T-cell (primary cell): ENCODE measurements around the gene TPP2. TPM values are rescaled to one million over a fixed set of nuclear protein-coding genes. Genes with fewer than 3 reads are reported as not detected.

Experiments
- ATAC-seq, 4 experiments: fragments of 200-7000 bp in 3 of 4; fragments of 150-1000 bp in 1 of 4; cut with Tn5 transposase; replicated peaks in 1 of 4; 1 replicate in 3 of 4; 2 replicates in 1 of 4; pipeline ENCODE4 v1.10.0; 2021; ENCODE audit warnings: moderate library complexity in 3 of 4, mild to moderate bottlenecking in 2 of 4, moderate number of reproducible peaks in 1 of 4
- CTCF ChIA-PET, 2 donors: fragments of 300-600 bp; sonication (Branson Sonifier 250); formaldehyde crosslinking; loops; one replicate each; lab custom pipeline; 2022; ENCODE audit warnings: antibody characterized with exemption in 2 of 2; lab: Charles Lee
- POLR2A ChIA-PET, 2 donors: fragments of 300-600 bp; sonication (Branson Sonifier 250); formaldehyde crosslinking; loops; one replicate each; lab custom pipeline; 2022; ENCODE audit warnings: antibody characterized with exemption in 2 of 2; lab: Charles Lee
- DNase-seq, 35 experiments: peaks; one replicate each; pipeline versions ENCODE4 v3.0.0 to v3.0.0-alpha.2; 2013 to 2023
- H3K27ac ChIP-seq: one replicate; pipeline ENCODE4 v1.5.1; 2013; ENCODE audit warnings: low read length
- H3K27me3 ChIP-seq, 2 experiments: replicated peaks in 1 of 2; 1 replicate in 1 of 2; 2 replicates in 1 of 2; pipeline versions ENCODE4 v1.6.1 to v1.7.0; 2013; ENCODE audit warnings: low read length in 1 of 2, mixed read lengths in 1 of 2; ENCODE audit not compliant: control insufficient read depth in 2 of 2, insufficient read depth in 2 of 2; ENCODE audit errors: extremely low read depth in 1 of 2
- H3K36me3 ChIP-seq, 2 donors: 1 replicate in 1 of 2; 2 replicates in 1 of 2; pipeline versions ENCODE4 v1.6.1 to v1.7.0; 2013; ENCODE audit warnings: low read length in 1 of 2; ENCODE audit not compliant: control insufficient read depth in 2 of 2, insufficient read depth in 1 of 2; ENCODE audit errors: extremely low read depth in 1 of 2
- H3K4me1 ChIP-seq, 2 experiments: 1 replicate in 1 of 2; 2 replicates in 1 of 2; pipeline versions ENCODE4 v1.6.1 to v1.7.0; 2013; ENCODE audit warnings: low read length in 2 of 2, mixed read lengths in 1 of 2; ENCODE audit not compliant: insufficient read depth in 2 of 2, control insufficient read depth in 1 of 2; ENCODE audit errors: extremely low read depth in 1 of 2
- H3K4me3 ChIP-seq, 2 donors: 1 replicate in 1 of 2; 2 replicates in 1 of 2; pipeline versions ENCODE4 v1.5.1 to v1.7.0; 2013; ENCODE audit warnings: mild to moderate bottlenecking in 2 of 2, low read length in 1 of 2, moderate library complexity in 1 of 2; ENCODE audit not compliant: control insufficient read depth in 1 of 2; ENCODE audit errors: extremely low read depth in 1 of 2
- H3K9me3 ChIP-seq: 2 replicates; pipeline ENCODE4 v1.7.0; 2013
- H3K27ac Mint-ChIP-seq, 2 donors: one replicate each; pipeline ENCODE4 v1.8.0; 2020 to 2021; ENCODE audit warnings: mild to moderate bottlenecking in 2 of 2, mixed read lengths in 2 of 2
- H3K27me3 Mint-ChIP-seq, 2 donors: one replicate each; pipeline ENCODE4 v1.8.0; 2021 to 2022; ENCODE audit warnings: mixed read lengths in 2 of 2
- H3K36me3 Mint-ChIP-seq: one replicate; pipeline ENCODE4 v1.8.0; 2021; ENCODE audit warnings: mixed read lengths
- H3K4me1 Mint-ChIP-seq, 3 donors: one replicate each; pipeline ENCODE4 v1.8.0; 2020 to 2022; ENCODE audit warnings: mixed read lengths in 3 of 3, mild to moderate bottlenecking in 1 of 3
- H3K4me3 Mint-ChIP-seq, 3 donors: one replicate each; pipeline ENCODE4 v1.8.0; 2020 to 2022; ENCODE audit warnings: mild to moderate bottlenecking in 3 of 3, mixed read lengths in 3 of 3, moderate library complexity in 3 of 3
- H3K9me3 Mint-ChIP-seq, 3 donors: one replicate each; pipeline ENCODE4 v1.8.0; 2020 to 2022; ENCODE audit warnings: mixed read lengths in 3 of 3
- WGBS: methylation state at CpG from one replicate; pipeline ENCODE4 v1.1.5; 2013; ENCODE audit warnings: missing lambda C conversion rate; ENCODE audit not compliant: insufficient coverage; 5-methylcytosine and 5-hydroxymethylcytosine counted together
- total RNA-seq, 35 experiments: library from RNA in 6 of 35; stranded (reverse) in 6 of 35; fragments of 120-200 nt in 1 of 35; gene quantifications; one replicate each; pipeline versions ENCODE4 v1.2.1 to v1.2.4 and lab custom pipeline; 2013 to 2026

Gene TPP2
- total RNA-seq, 5 donors from 2014 or later (not counting 1 experiment from before 2014, with no cell fraction given), result 111 to 135 (median 115) TPM

DNA sequence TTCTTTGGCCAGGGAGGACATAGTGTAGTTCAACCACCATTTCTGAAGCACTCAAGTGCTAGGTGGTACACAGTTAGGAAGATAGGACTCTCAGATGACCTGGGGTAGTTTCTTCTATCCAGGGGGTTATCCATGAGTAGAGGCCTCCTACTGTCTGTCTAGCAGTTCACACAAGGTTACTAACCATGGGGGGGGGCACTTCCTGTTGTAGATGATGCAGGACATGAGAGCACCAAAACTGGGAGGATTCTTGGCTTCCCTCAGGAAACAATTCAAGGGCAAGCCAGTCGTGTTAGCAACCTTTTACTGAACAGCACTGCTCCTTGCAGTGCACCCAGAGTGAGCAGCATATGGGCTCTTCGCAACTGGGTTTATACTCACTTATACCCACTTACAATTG lies 8.9 kb upstream of the TPP2 start:
- Mint-ChIP-seq H3K27ac (no peak overlapping the region), H3K4me1 (peaks cover 14 to 17% (median 15%) of the 10 kb centered on the region in 3 donors), H3K36me3 (no peaks in the 10 kb centered on the region), H3K27me3 (peaks cover 0 to 4% of the 10 kb centered on the region in 2 donors), H3K4me3 (no peak overlapping the region), H3K9me3 (no peaks in the 10 kb centered on the region)
- Histone ChIP-seq H3K4me3 (no peak overlapping the region), H3K9me3 (no peaks in the 10 kb centered on the region), H3K27me3 (no peaks in the 10 kb centered on the region), H3K27ac (no peak overlapping the region), H3K36me3 (no peaks in the 10 kb centered on the region), H3K4me1 (peaks cover 5 to 11% of the 10 kb centered on the region in 2 experiments)
- ChIA-PET CTCF (no interaction called here), POLR2A (no interaction called here)
- ATAC-seq, result no peak
- no CpG with 5 or more reads among the region's 2 CpGs for WGBS
- DNase-seq, result no peak

DNA sequence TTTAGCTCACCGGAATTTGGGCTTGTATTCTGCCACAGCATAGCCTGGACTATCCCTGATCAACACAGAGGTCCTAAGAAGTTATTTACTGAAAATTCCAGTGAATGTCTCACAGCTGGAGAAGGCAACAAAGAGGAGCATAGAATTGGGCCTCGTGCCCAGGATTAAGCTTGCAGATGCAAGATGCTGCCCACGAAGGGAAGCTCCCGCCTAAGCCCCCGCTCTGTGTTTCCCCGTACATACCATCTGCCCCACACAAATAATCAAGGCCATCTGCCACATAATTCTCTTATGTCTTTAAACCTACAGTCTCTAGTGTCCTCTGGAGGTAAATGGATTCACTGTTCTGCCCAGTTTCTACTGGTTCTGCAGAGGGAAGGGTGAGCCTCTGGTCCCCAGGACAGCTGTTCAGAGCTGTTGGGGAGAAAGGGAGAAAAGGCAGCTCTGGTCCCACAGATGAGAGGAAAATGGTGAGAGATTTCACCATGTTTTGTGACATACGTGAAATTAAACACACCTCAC lies 7.4 kb upstream of the TPP2 start:
- no peak overlapping the region for H3K27ac Mint-ChIP-seq
- H3K4me3 ChIP-seq, result no peak overlapping the region
- CTCF ChIA-PET, result interaction anchor here (0.6 to 1.0 kb wide), 4 partner anchors 8 to 281 kb away, joined by 3 to 5 read pairs (median 4); no protein-coding TSS in a partner anchor

DNA sequence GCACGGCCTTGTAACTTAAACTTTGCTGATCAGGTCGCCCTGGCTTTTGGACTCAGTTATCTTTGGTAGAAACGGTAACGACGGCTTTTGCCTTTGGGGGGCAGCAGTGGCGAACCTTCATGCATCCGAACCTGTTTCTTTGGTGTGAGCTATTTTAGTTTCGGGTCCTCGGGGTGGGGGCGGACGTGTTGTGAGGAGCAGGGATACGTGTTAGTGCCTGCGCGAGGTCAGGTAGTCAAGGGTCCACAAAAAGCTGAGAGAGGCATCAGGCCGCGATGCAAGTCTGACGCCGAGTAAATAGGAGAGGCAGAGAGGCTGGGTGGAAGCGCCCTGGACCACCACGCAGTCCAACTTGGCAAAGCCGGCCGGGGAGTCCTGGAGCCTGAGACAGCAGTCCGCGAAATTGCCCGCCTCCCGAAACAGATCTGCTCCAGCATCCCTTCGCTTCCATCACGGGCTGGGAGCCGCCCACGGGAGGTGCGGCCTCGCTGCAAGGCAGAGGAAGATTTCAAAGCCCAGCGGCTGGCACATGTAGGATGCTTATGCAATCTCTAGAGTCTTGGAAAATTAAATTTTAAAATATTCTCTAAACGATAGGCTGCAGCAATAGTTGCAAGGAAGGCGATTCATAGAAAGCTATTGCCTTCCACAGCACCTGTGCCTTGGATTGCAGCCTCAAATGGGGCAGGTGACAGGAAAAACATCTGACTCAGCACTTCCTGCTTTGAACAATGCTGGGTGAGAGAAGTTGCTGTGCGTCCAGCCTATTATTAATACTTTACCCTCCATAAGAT lies 4.6 kb upstream of the TPP2 start:
- Mint-ChIP-seq H3K9me3 (no peaks in the 10 kb centered on the region), H3K4me3 (peak overlapping the region; percentile 90 to 93 (median 90)), H3K4me1 (peaks cover 32 to 39% (median 39%) of the 10 kb centered on the region in 3 donors), H3K27me3 (no peaks in the 10 kb centered on the region), H3K36me3 (no peaks in the 10 kb centered on the region), H3K27ac (peak overlapping the region; percentile 95 to 97)
- Histone ChIP-seq H3K36me3 (no peaks in the 10 kb centered on the region), H3K9me3 (no peaks in the 10 kb centered on the region), H3K4me1 (peaks cover 15 to 21% of the 10 kb centered on the region in 2 experiments), H3K27me3 (no peaks in the 10 kb centered on the region), H3K4me3 (peak overlapping the region; percentile 76 to 92), H3K27ac (peak overlapping the region; percentile 87)
- ATAC-seq (peak; percentile 5 to 24 (median 19)), DNase-seq (peak; percentile 60 to 85 (median 72))
- 1% methylated on average over 26 of the region's 36 CpGs for WGBS
- ChIA-PET POLR2A (interaction anchor here (0.6 to 1.5 kb wide), 4 partner anchors 11 to 253 kb away, joined by 3 to 4 read pairs (median 4); partner anchors contain the start of gene ERCC5 (in 1 of the 2)), CTCF (interaction anchor here (0.6 to 7.6 kb wide), 46 partner anchors 8 to 1900 kb away, joined by 3 to 93 read pairs (median 4); partner anchors contain the start of genes ERCC5 (in 1 of the 2) and TEX30 (in 1 of the 2))

More for the DNA sequence above, 7.4 kb upstream of the TPP2 start:
- Mint-ChIP-seq H3K36me3 (no peaks in the 10 kb centered on the region), H3K9me3 (no peaks in the 10 kb centered on the region), H3K4me3 (no peak overlapping the region), H3K27me3 (peaks cover 0 to 2% of the 10 kb centered on the region in 2 donors), H3K4me1 (peaks cover 16 to 22% (median 22%) of the 10 kb centered on the region in 3 donors)
- ATAC-seq (no peak), DNase-seq (no peak)
- POLR2A ChIA-PET, result interaction anchor here (0.6 to 1.0 kb wide), 3 partner anchors 9 to 116 kb away, joined by 3 to 5 read pairs (median 4); no protein-coding TSS in a partner anchor
- Histone ChIP-seq H3K27ac (no peak overlapping the region), H3K4me1 (peaks cover 5 to 10% of the 10 kb centered on the region in 2 experiments), H3K27me3 (no peaks in the 10 kb centered on the region), H3K36me3 (no peaks in the 10 kb centered on the region), H3K9me3 (no peaks in the 10 kb centered on the region)
- WGBS, result 93% methylated on average over 6 of the region's 7 CpGs

DNA sequence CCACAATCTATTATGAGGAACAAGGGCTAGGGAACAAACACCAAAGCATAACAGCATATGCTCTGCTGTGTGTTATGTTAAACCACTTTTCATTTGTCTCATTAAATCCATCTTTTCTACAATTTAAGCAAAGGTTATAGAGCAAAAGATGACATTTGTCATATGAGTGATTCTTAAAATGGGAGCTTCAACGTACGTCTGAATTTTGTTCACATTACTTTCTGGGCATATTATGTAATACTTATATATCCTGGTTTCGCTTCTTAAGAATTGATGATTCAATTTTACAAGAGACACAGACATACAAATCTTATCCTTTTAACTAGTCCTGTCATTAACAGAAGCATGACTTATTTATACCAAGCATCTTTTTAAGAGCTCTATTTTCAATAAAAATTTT lies 3.3 kb upstream of the TPP2 start:
- Mint-ChIP-seq H3K4me3 (peak overlapping the region in 2 of 3 donors; percentile 25 to 93), H3K27me3 (no peaks in the 10 kb centered on the region), H3K27ac (peak overlapping the region; percentile 95 to 97), H3K9me3 (no peaks in the 10 kb centered on the region), H3K36me3 (no peaks in the 10 kb centered on the region), H3K4me1 (peaks cover 40 to 42% (median 41%) of the 10 kb centered on the region in 3 donors)
- ATAC-seq (no peak), DNase-seq (no peak)
- peaks cover 20 to 21% of the 10 kb centered on the region in 2 experiments for H3K4me1 ChIP-seq
- peak overlapping the region; percentile 87 for H3K27ac ChIP-seq
- CTCF ChIA-PET, result interaction anchor here (1.0 to 7.6 kb wide), 9 partner anchors 9 to 258 kb away, joined by 3 to 93 read pairs (median 6); partner anchors contain the start of gene ERCC5 (in 1 of the 2)
- no peaks in the 10 kb centered on the region for H3K9me3 ChIP-seq
- H3K36me3 ChIP-seq, result no peaks in the 10 kb centered on the region
- POLR2A ChIA-PET, result interaction anchor here (0.5 to 1.0 kb wide), 3 partner anchors 14 to 252 kb away, joined by 3 read pairs; partner anchors contain the start of gene ERCC5 (in 1 of the 2)
- no peaks in the 10 kb centered on the region for H3K27me3 ChIP-seq
- no peak overlapping the region for H3K4me3 ChIP-seq
- no CpG with 5 or more reads among the region's 3 CpGs for WGBS

DNA sequence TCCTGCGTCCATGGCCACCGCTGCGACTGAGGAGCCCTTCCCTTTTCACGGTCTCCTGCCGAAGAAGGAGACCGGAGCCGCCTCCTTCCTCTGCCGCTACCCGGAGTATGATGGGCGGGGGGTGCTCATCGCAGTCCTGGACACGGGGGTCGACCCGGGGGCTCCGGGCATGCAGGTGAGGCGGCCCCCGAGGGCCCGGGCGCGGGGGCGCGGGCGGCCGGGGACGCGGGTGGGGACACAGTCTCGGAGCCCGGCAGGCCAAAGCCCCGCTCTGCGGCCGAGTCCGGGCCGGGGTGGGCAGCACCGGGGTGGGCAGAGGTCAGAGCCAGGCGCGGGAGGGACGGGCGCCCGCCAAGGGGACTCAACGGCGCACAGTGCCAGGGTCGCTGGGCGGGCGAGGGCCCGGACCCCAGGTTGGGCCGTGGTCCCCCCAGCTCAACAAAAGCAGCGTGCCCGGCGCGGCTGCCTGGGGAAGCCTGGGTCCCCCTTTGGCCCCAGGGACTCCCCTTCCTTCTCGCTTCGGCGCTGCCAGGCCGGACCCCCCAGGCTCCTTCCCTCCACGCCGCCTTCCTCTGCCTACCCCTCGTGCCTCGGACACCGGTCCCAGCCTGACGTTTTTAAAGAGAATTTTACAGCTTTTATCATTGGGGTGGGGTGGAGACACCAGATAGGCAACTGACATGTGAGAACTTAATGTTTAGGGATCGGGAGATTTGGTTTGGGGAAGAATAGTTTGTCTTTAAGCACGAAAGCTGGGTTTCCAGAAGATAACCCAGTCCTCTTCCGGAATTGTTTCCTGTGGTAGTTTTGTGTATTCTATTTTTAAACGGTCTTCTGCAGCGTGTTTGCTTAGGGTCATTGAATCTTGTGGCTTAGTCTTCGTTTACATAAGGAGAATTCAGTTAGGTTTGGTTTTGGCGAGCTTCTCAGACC lies 509 bp downstream of the TPP2 start:
- POLR2A ChIA-PET, result interaction anchor here (0.6 to 3.4 kb wide), 8 partner anchors 8 to 248 kb away, joined by 3 to 30 read pairs (median 6); partner anchors contain the start of gene ERCC5 (in 2 of the 2)
- DNase-seq (peak in 10 of 35 experiments; percentile 7 to 30 (median 16)), ATAC-seq (no peak)
- H3K27ac Mint-ChIP-seq, result peak overlapping the region; percentile 100
- H3K9me3 Mint-ChIP-seq, result no peaks in the 10 kb centered on the region
- H3K27me3 Mint-ChIP-seq, result no peaks in the 10 kb centered on the region
- CTCF ChIA-PET, result interaction anchor here in 1 of 2 donors (0.7 to 7.6 kb wide), 6 partner anchors 8 to 250 kb away, joined by 3 to 93 read pairs (median 5); partner anchors contain the start of gene ERCC5
- Histone ChIP-seq H3K36me3 (peaks cover 0 to 3% of the 10 kb centered on the region in 2 donors), H3K27ac (peak overlapping the region; percentile 100), H3K27me3 (no peaks in the 10 kb centered on the region), H3K4me1 (peaks cover 37 to 39% of the 10 kb centered on the region in 2 experiments), H3K4me3 (peak overlapping the region; percentile 97), H3K9me3 (no peaks in the 10 kb centered on the region)
- H3K4me3 Mint-ChIP-seq, result peak overlapping the region; percentile 92 to 99 (median 99)
- H3K36me3 Mint-ChIP-seq, result peaks cover 11% of the 10 kb centered on the region
- peaks cover 69 to 71% (median 70%) of the 10 kb centered on the region in 3 donors for H3K4me1 Mint-ChIP-seq
- under 1% methylated on average over 58 of the region's 67 CpGs for WGBS
